Activated gamma-delta T cell treated with anti-CD3 and anti-CD28 coated beads, Interleukin-2, amount 50 U/mL, for 16 hours (primary cell): Measurements from ENCODE around the gene EVX2.

Source experiments
- DNase-seq: peaks from one replicate; pipeline ENCODE4 v3.0.0-alpha.2; 2020; ENCODE audit warnings: low read depth

Gene EVX2

GRCh38 chr2:176107731-176108181 is 24.0 kb upstream of the EVX2 start:
- no peak for DNase-seq

GRCh38 chr2:176106581-176107539 is 23.1 kb upstream of the EVX2 start, which contains the start of gene HOXD11:
HOXD11 (plus strand) TSS chr2:176107280; CDS start chr2:176107356, 76 bp downstream.
- no peak for DNase-seq

- DNase-seq, result no peak
Measured at GRCh38 chr2:176105730-176106580, 22.2 kb upstream of the EVX2 start.

GRCh38 chr2:176105078-176105729 is 21.4 kb upstream of the EVX2 start:
- no peak for DNase-seq

GRCh38 chr2:176104316-176105077 is 20.7 kb upstream of the EVX2 start:
- DNase-seq, result no peak

GRCh38 chr2:176103742-176104315 is 20.1 kb upstream of the EVX2 start:
- DNase-seq, result no peak

- DNase-seq, result no peak
Measured at GRCh38 chr2:176103194-176103593, 19.4 kb upstream of the EVX2 start.

GRCh38 chr2:176102309-176102866 is 18.6 kb upstream of the EVX2 start:
- no peak for DNase-seq

GRCh38 chr2:176101842-176102241 is 18.1 kb upstream of the EVX2 start:
- DNase-seq, result no peak

- DNase-seq, result no peak
Measured at GRCh38 chr2:176101216-176101830, 17.6 kb upstream of the EVX2 start.

GRCh38 chr2:176100547-176101140 is 16.9 kb upstream of the EVX2 start:
- no peak for DNase-seq

GRCh38 chr2:176099728-176100546 is 16.2 kb upstream of the EVX2 start, which contains the start of gene HOXD12:
HOXD12 (plus strand) TSS chr2:176099795; CDS start chr2:176099802, 7 bp downstream.
- DNase-seq, result no peak

GRCh38 chr2:176099159-176099727 is 15.5 kb upstream of the EVX2 start:
- no peak for DNase-seq

GRCh38 chr2:176098366-176099158 is 14.8 kb upstream of the EVX2 start:
- DNase-seq, result no peak

GRCh38 chr2:176097820-176098365 is 14.1 kb upstream of the EVX2 start:
- DNase-seq, result no peak

GRCh38 chr2:176096986-176097819 is 13.4 kb upstream of the EVX2 start:
- DNase-seq, result peak; percentile 15
